NCI-H446 (cell line): ENCODE measurements around the gene FAM237B.

Experiments used
- DNase-seq, 2 experiments: peaks; one replicate each; lab custom pipeline; 2025; lab: John Stamatoyannopoulos, UW

FAM237B gene

GRCh38 chr7:90290244-90291113 is 30.6 kb downstream of the FAM237B start:
- no peak for DNase-seq

DNA sequence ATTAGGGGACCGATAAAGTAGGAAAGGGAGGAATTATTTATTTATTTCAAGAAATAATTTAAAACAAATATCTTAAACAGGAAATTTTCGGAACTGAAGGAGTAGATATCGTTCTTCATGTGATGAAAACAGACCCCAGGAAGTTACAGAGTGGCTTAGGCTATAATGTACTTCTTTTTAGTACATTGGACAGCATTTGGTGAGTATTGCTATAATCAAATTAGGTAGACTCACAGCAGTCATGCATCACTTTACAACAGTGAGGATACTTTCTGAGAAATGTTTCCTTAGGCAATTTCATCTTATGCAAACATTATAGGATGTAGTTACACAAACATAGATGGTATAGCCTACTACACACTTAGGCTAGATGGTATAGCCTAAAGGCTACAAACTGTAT is 33.0 kb downstream of the FAM237B start:
- no peak for DNase-seq

GRCh38 chr7:90276033-90276728 is 44.9 kb downstream of the FAM237B start:
- no peak for DNase-seq

DNA sequence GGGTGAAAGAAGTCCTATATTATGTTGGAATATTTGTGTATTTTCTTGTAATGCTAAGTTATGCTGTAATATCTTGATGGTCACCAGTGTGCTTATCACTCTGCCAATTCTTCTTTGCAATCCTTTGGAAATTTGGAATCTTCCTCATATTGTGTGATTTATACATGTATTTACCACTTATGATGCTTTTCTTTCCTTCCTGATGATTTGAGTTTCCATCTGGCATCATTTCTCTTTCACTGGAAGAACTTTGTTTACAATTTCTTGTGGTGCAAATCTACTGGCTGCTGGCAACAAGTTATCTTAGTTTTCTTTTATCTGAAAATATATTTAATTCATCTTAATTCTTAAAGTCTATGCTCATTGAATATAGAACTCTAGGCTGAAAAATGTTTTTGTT is 46.9 kb downstream of the FAM237B start:
- DNase-seq, result no peak

GRCh38 chr7:90272242-90272641 is 48.9 kb downstream of the FAM237B start:
- DNase-seq, result no peak

DNA sequence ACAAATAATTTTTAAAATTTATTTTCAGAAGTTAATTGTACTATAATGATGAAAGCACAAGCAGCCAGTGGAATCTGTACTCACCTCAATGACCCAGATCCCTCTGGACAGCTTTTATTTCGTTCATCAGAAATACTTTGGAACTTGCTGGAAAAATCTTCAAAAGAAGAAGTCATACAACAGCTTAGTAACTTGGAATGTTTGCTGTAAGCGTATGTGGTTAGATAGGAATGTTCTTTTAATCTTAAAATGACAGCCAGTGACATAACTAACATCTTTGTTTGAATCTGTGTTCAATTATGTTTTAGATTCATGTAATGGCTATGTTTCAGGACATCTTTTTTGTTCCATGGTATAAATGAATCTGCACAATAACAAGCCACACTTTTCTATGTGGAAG is 49.4 kb downstream of the FAM237B start:
- DNase-seq, result no peak

GRCh38 chr7:90270431-90271178 is 50.5 kb downstream of the FAM237B start:
- no peak for DNase-seq

- DNase-seq, result no peak
These were observed 51.9 kb downstream of the FAM237B start for GRCh38 chr7:90269163-90269562.

DNA sequence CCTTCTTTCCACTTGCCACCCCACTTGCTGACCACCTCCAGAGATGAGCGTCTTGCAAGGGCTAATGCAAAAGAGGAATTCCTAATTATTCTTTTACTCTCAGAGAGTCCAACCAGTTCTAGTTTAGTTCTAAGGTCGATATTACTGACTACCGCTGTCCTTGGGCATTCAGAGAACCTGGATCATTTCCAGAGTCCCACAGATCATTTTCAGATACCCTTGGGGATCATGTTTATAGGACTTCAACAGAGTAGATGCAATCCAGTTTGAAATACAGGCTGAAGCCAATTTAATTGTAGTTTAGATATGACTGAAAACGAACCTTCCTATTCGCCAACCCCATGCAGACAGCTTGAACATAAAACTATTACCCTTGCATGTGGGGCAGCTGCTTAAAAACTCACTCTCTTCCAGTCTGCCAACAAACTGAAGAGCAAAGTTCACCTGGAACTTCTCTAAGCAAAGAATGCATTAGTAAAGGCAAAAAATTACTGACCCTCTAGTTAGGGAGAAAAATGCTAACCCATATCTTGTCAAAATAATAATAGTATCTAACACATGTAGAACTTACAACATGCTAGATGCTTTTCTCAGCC is 53.7 kb downstream of the FAM237B start:
- DNase-seq, result no peak

GRCh38 chr7:90266808-90267207 is 54.3 kb downstream of the FAM237B start:
- no peak for DNase-seq
